Mucosa of stomach (tissue), 1 donor: ENCODE measurements around the gene RBM38.

Source experiments
- H3K27me3 ChIP-seq: one replicate; pipeline ENCODE4 v1.7.0; 2013; ENCODE audit warnings: mild to moderate bottlenecking, low read length; ENCODE audit not compliant: control insufficient read depth, insufficient read depth
- H3K36me3 ChIP-seq: one replicate; pipeline ENCODE4 v1.7.0; 2013; ENCODE audit warnings: low read length; ENCODE audit not compliant: control insufficient read depth, insufficient read depth
- H3K4me1 ChIP-seq: one replicate; pipeline ENCODE4 v1.7.0; 2013; ENCODE audit warnings: mild to moderate bottlenecking, low read length; ENCODE audit not compliant: control insufficient read depth, insufficient read depth
- H3K4me3 ChIP-seq: one replicate; pipeline ENCODE4 v1.7.0; 2013; ENCODE audit warnings: low read length
- H3K9ac ChIP-seq: one replicate; pipeline ENCODE4 v1.7.0; 2013; ENCODE audit warnings: mild to moderate bottlenecking, low read length, moderate library complexity
- H3K9me3 ChIP-seq: one replicate; pipeline ENCODE4 v1.7.0; 2013; ENCODE audit warnings: mild to moderate bottlenecking, low read length, moderate library complexity; ENCODE audit not compliant: control insufficient read depth
- donor health status: Pancreatic carcinoma.

The RBM38 gene

GRCh38 chr20:57403216-57403615 is 12.0 kb downstream of the RBM38 start:
- H3K4me3 ChIP-seq: no peak overlapping the region
- no peak overlapping the region for H3K9ac ChIP-seq
- no peaks in the 10 kb centered on the region for H3K9me3 ChIP-seq
- peaks cover 20% of the 10 kb centered on the region for H3K4me1 ChIP-seq
- no peaks in the 10 kb centered on the region for H3K36me3 ChIP-seq
- H3K27me3 ChIP-seq: no peaks in the 10 kb centered on the region

DNA sequence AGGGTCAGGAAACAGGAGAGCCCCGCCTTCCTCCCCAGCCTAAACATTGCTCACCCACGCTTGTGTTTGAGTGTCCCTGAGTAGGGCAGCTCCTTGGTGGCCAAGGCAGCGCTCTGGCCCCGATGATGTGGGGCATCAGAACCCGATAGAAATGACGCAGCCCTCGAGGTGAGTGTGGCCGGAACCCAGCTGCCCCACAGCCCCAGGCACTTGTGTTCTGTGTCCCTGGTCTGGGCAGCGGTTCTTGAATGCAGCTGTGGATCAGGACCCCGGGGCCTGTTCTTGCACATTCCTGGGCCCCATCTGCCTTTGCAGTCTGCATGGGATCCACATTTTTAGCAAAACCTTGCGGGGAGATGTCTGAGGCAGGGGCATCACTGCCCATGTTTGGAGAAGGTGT is 12.8 kb downstream of the RBM38 start:
- Histone ChIP-seq H3K4me1 (peaks cover 12% of the 10 kb centered on the region), H3K36me3 (no peaks in the 10 kb centered on the region)

DNA sequence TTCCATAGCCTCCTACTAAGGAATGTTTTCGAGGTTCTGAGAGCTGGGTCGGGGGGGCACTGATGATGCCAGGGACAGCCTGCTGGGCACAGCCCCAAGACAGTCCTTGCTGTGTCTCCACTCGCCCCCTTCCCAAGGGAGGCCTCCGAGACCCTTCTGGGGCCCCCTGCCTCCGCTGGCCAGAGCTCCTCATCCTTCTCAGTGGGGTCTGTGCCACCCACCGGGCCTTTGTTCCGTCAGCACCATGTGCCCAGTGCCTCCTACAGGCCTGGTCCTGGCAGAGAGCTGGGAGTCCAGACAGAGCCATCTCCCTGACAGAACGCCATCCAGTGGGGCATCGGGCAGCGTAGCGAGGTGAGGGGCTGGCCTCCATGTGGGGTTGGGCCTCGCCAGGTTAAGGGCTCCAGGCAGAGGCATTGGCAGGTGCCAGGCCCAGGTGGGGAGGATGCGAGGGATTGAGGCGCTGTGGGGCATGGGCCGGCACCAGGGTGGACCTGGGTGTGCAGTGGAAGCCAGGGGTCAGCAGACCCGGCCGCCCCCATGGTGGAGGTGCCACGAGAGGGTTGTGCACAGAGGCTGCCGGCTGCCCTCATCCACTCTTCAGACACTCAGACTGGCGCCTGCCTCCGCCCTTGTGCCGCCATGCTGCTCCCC is 13.3 kb downstream of the RBM38 start:
- no peak overlapping the region for H3K9ac ChIP-seq
- peaks cover 7% of the 10 kb centered on the region for H3K4me1 ChIP-seq
- no peaks in the 10 kb centered on the region for H3K36me3 ChIP-seq
- H3K9me3 ChIP-seq: no peaks in the 10 kb centered on the region
- H3K27me3 ChIP-seq: no peaks in the 10 kb centered on the region
- no peak overlapping the region for H3K4me3 ChIP-seq

More for the DNA sequence above, 12.8 kb downstream of the RBM38 start:
- no peaks in the 10 kb centered on the region for H3K27me3 ChIP-seq
- H3K9me3 ChIP-seq: no peaks in the 10 kb centered on the region
- no peak overlapping the region for H3K9ac ChIP-seq
- H3K4me3 ChIP-seq: no peak overlapping the region

DNA sequence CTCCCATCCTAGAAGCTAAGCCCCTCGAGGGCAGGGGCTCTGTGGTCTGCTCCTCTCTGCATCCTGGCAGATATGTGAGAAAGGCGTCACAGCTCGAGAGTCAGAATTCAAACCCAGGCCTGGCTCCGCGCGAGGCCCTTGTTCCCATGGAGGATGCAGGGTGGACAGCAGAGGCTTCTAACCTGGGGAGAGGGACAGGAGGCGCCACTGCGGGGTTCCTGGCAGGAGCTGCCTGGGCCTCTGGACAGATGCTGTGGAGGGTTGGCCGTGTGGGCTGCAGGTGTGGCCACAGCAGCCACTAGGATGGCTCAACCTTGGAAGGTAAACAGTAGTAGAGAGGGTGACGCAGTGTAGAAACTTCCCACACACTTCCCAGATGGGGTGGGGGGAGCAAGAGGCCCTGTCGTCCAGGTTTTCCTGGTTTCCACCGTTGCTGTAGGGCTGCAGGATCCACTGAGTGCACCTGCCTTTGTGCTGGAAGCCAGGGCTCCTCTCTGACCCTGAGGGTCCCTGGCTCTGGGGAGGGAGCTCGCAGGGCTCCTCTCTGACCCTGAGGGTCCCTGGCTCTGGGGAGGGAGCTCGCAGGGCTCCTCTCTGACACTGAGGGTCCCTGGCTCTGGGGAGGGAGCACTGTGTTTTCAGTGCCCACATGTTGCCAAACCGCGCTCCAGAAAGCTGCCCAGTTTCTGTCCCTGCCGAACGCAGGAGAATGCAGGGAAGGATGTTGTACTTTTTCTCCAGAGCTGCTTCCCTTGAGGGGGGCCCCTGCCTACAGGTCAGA is 14.2 kb downstream of the RBM38 start:
- no peak overlapping the region for H3K9ac ChIP-seq
- no peak overlapping the region for H3K4me3 ChIP-seq
- H3K27me3 ChIP-seq: no peaks in the 10 kb centered on the region
- H3K4me1 ChIP-seq: no peaks in the 10 kb centered on the region
- H3K36me3 ChIP-seq: no peaks in the 10 kb centered on the region
- no peaks in the 10 kb centered on the region for H3K9me3 ChIP-seq

DNA sequence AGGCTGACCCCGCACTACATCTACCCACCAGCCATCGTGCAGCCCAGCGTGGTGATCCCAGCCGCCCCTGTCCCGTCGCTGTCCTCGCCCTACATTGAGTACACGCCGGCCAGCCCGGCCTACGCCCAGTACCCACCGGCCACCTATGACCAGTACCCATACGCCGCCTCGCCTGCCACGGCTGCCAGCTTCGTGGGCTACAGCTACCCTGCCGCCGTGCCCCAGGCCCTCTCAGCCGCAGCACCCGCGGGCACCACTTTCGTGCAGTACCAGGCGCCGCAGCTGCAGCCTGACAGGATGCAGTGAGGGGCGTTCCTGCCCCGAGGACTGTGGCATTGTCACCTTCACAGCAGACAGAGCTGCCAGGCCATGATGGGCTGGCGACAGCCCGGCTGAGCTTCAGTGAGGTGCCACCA is 16.4 kb downstream of the RBM38 start:
- no peaks in the 10 kb centered on the region for H3K36me3 ChIP-seq
- no peak overlapping the region for H3K9ac ChIP-seq
- no peak overlapping the region for H3K4me3 ChIP-seq
- H3K4me1 ChIP-seq: no peaks in the 10 kb centered on the region
- no peaks in the 10 kb centered on the region for H3K27me3 ChIP-seq
- no peaks in the 10 kb centered on the region for H3K9me3 ChIP-seq

GRCh38 chr20:57408131-57408530 is 16.9 kb downstream of the RBM38 start:
- Histone ChIP-seq H3K36me3 (no peaks in the 10 kb centered on the region), H3K27me3 (no peaks in the 10 kb centered on the region), H3K9me3 (no peaks in the 10 kb centered on the region), H3K4me3 (no peak overlapping the region), H3K9ac (no peak overlapping the region), H3K4me1 (no peaks in the 10 kb centered on the region)

DNA sequence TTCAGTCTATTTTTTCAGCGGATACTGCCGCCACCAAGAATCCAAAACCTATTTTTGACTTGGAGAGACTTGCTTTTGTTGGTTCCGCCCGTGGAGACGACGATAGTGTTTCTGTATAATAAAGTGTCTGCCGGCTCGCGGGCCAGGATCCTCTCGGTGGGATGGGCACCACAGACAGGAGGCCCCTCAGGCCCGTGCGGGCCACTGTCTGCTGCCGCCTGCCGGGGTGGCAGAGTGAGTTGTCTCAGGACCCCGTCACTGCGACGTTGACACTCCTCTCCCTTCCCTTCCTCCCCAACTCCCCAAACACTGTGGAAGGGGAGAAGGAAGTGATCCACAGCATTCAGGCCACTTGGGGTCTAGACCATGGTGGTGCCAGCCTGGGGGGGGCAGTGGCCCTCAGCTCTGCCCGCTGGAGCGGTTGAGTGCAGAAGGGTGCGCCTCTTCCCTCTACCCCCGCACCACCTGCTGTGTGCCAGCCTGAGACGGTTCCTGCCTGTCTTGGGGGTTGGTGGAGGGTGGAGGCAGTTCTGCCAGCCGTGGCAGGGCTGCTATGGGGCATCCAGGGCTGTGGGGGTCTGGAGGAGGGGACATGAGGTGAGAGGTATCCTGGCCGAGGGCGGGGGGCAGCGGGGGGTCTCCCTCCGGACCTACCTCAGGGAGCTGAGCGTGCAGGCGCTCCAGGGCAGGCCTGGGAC is 17.5 kb downstream of the RBM38 start:
- H3K4me1 ChIP-seq: no peaks in the 10 kb centered on the region
- no peak overlapping the region for H3K9ac ChIP-seq

DNA sequence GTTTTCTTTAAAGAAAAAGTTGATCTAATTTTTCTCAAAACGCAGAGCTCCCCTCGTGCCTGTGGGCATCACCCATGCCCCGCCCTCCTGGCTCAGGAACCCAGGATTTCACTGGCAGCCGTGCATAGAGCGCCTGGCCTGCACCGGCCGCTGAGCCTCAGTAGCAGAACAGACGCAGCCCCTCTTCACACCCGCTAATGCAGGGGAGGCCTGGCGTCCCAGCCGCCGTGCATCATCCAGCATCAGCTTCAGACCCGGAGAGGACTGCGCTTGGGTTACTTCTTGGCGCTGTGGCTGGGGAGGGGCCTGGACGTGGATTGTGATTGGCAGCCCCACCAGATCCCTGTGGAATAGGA is 18.1 kb downstream of the RBM38 start:
- no peaks in the 10 kb centered on the region for H3K36me3 ChIP-seq
- H3K9ac ChIP-seq: no peak overlapping the region
- no peaks in the 10 kb centered on the region for H3K4me1 ChIP-seq

More for the DNA sequence above, 17.5 kb downstream of the RBM38 start:
- no peaks in the 10 kb centered on the region for H3K36me3 ChIP-seq
- no peaks in the 10 kb centered on the region for H3K27me3 ChIP-seq
- no peak overlapping the region for H3K4me3 ChIP-seq
- no peaks in the 10 kb centered on the region for H3K9me3 ChIP-seq

DNA sequence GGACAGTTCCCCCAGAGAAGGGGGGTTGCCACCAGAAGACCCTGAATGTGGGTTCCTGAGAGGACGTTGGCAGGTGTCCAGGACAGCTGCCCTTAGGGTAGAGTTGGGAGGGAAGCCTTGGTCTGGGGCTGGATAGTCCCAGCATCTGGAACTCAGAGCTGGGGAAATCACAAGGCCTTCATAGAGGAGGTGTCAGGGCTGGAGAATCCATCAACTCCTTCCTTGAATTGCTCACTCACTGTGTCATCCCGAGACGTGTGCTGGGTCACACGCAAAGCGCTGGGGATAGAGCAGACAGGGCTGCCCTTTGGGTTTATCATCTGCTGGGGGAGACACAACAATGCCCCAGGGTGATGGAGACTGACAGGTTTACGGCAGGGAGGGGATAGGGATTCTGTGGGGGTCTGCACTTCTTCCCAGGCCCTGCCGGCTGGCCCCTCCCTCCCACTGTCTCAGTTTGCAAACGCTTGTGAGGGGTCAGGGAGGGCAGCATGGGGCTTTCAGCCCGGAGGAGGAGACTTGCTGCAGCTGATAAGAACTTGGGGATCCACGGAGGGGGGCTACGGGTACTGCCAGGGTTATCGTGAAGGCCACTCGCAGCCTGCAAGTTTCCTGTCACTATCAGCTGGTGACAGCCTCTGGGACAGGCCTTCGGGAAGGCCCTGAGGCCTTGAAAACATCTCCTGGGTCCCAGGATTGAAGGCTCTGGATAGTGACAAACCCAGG is 18.6 kb downstream of the RBM38 start:
- Histone ChIP-seq H3K4me3 (no peak overlapping the region), H3K9ac (no peak overlapping the region), H3K9me3 (no peaks in the 10 kb centered on the region), H3K4me1 (peaks cover 5% of the 10 kb centered on the region), H3K27me3 (no peaks in the 10 kb centered on the region), H3K36me3 (no peaks in the 10 kb centered on the region)

More for the DNA sequence above, 18.1 kb downstream of the RBM38 start:
- no peak overlapping the region for H3K4me3 ChIP-seq
- H3K27me3 ChIP-seq: no peaks in the 10 kb centered on the region
- no peaks in the 10 kb centered on the region for H3K9me3 ChIP-seq

- Histone ChIP-seq H3K27me3 (no peaks in the 10 kb centered on the region), H3K4me1 (peaks cover 11% of the 10 kb centered on the region), H3K36me3 (no peaks in the 10 kb centered on the region), H3K9ac (no peak overlapping the region), H3K9me3 (no peaks in the 10 kb centered on the region), H3K4me3 (no peak overlapping the region)
These were observed 19.3 kb downstream of the RBM38 start for GRCh38 chr20:57410398-57410920.

GRCh38 chr20:57410924-57411323 is 19.7 kb downstream of the RBM38 start:
- Histone ChIP-seq H3K9ac (no peak overlapping the region), H3K36me3 (no peaks in the 10 kb centered on the region), H3K4me1 (peaks cover 13% of the 10 kb centered on the region)

More at GRCh38 chr20:57410924-57411323, 19.7 kb downstream of the RBM38 start:
- Histone ChIP-seq H3K4me3 (no peak overlapping the region), H3K27me3 (no peaks in the 10 kb centered on the region), H3K9me3 (no peaks in the 10 kb centered on the region)
